Tongue (tissue), 2 donors: ENCODE results near the gene CD200. TPM values are rescaled to one million over a fixed set of nuclear protein-coding genes. Genes with fewer than 3 reads are reported as not detected.
"Not testable (repeated sequence)": the region's sequence is repeated elsewhere in the genome, so short reads cannot be mapped to it uniquely, and the experiment has no call there.

ENCODE experiments used
- DNase-seq: peaks from one replicate; pipeline ENCODE4 v3.0.0-alpha.2; 2015
- total RNA-seq: library from RNA; depleted of rRNA; stranded (reverse); fragments of >200 nt; gene quantifications from one replicate; pipeline ENCODE4 v1.2.3, GENCODE V29; 2014

CD200 gene
- total RNA-seq, 1 donor from 2014 or later: 10.2 TPM

- no peak for DNase-seq
These were observed 27.6 kb downstream of the CD200 start for GRCh38 chr3:112360561-112360960.

GRCh38 chr3:112362221-112362620 is 29.3 kb downstream of the CD200 start:
- DNase-seq: peak; percentile 71

- DNase-seq: no peak
These were observed 31.3 kb downstream of the CD200 start for GRCh38 chr3:112364291-112364690.

GRCh38 chr3:112365035-112365434 is 32.1 kb downstream of the CD200 start:
- DNase-seq: no peak

GRCh38 chr3:112365636-112366035 is 32.7 kb downstream of the CD200 start:
- no peak for DNase-seq

GRCh38 chr3:112366522-112366921 is 33.6 kb downstream of the CD200 start:
- peak; percentile 75 for DNase-seq

GRCh38 chr3:112371569-112371968 is 38.6 kb downstream of the CD200 start:
- no peak for DNase-seq

GRCh38 chr3:112372396-112372795 is 39.4 kb downstream of the CD200 start:
- DNase-seq: no peak

- DNase-seq: no peak
These were observed 40.5 kb downstream of the CD200 start for GRCh38 chr3:112373476-112373875.

GRCh38 chr3:112373924-112374323 is 41.0 kb downstream of the CD200 start:
- DNase-seq: no peak

GRCh38 chr3:112374333-112374734 is 41.4 kb downstream of the CD200 start:
- no peak for DNase-seq

- DNase-seq: no peak
These were observed 42.2 kb downstream of the CD200 start for GRCh38 chr3:112375117-112375516.

GRCh38 chr3:112376241-112376911 is 43.4 kb downstream of the CD200 start:
- no peak for DNase-seq

GRCh38 chr3:112376992-112377391 is 44.0 kb downstream of the CD200 start:
- no peak for DNase-seq

- DNase-seq: no peak
These were observed 44.7 kb downstream of the CD200 start for GRCh38 chr3:112377568-112378071.

GRCh38 chr3:112378347-112378746 is 45.4 kb downstream of the CD200 start:
- not testable (repeated sequence) for DNase-seq

GRCh38 chr3:112379020-112379690 is 46.2 kb downstream of the CD200 start:
- DNase-seq: peak; percentile 62

- DNase-seq: no peak
These were observed 49.0 kb downstream of the CD200 start for GRCh38 chr3:112381673-112382542.

GRCh38 chr3:112382543-112383160 is 49.7 kb downstream of the CD200 start:
- DNase-seq: no peak

GRCh38 chr3:112384769-112385168 is 51.8 kb downstream of the CD200 start:
- no peak for DNase-seq

- DNase-seq: no peak
These were observed 56.0 kb downstream of the CD200 start for GRCh38 chr3:112388972-112389371.

- DNase-seq: no peak
These were observed 57.0 kb downstream of the CD200 start for GRCh38 chr3:112389961-112390360.
